22Rv1 (cell line): ENCODE results near the gene ELP6.

Experiments
- CTCF ChIP-seq: fragments of 450-650 bp; IDR thresholded peaks from 2 replicates; pipeline ENCODE4 v1.5.1; 2017; ENCODE audit warnings: mild to moderate bottlenecking
- ZFX ChIP-seq: fragments of 450-650 bp; IDR thresholded peaks from 2 replicates; pipeline ENCODE4 v1.6.1; 2017; ENCODE audit warnings: antibody characterized with exemption, borderline replicate concordance

- TF ChIP-seq CTCF (no peak), ZFX (no peak)
Measured at GRCh38 chr3:47554335-47554734, 40.8 kb upstream of the ELP6 start.
